ENCODE data around the gene MAP7D2.

DNA sequence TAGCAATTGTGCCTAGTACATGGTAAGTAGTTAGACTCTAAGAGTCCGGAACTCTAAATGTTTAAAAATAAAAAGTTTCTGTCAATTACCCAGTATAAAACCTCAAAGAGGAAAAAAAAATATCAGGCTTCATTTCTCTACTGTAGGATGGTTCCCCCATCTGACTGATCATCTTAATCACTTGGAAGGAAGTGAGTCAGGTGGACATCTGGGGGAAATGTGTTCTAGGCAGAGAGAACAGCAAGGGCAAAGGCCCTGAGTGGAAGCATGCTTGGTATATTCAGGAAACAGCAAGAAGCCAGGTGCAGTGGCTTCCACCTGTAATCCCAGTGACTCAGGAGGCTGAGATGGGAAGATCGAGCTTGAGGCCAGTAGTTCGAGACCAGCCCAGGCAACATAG, 27.8 kb upstream of the MAP7D2 start:
- TF ChIP-seq CTCF (IDR thresholded peaks at IDR 0.05) (no peak), EP300 (IDR thresholded peaks at IDR 0.05) (no peak)

Measured in ovary (tissue), 3 donors.